GM18867 (cell line): ENCODE data around the gene BST1.

Source experiments
- ATAC-seq: cut with Tn5 transposase; IDR thresholded peaks from one replicate; pipeline ENCODE4 v1.9.1; 2021; ENCODE audit warnings: mild to moderate bottlenecking, moderate library complexity; ENCODE audit not compliant: unreplicated experiment

The BST1 gene

GRCh38 chr4:15676039-15676438, 26.8 kb upstream of the BST1 start:
- ATAC-seq, result no peak

DNA sequence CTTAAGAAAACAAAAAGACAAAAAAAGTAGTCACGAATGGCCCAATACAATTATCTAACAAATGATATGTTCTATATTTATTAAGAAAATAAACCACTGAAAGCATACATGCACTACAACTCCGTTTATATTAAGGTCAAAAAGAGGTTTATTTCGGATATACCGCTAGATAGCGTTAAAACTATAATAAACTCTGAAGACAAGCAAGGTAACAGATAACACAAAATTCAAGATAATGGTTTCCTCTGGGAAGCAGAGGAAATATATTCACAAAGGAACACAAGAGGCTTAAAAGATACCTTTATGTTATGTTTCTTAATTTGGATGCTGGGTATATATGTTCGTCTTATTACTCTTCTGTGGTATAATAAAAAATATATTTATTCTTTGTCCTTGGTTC, 26.0 kb upstream of the BST1 start:
- no peak for ATAC-seq

DNA sequence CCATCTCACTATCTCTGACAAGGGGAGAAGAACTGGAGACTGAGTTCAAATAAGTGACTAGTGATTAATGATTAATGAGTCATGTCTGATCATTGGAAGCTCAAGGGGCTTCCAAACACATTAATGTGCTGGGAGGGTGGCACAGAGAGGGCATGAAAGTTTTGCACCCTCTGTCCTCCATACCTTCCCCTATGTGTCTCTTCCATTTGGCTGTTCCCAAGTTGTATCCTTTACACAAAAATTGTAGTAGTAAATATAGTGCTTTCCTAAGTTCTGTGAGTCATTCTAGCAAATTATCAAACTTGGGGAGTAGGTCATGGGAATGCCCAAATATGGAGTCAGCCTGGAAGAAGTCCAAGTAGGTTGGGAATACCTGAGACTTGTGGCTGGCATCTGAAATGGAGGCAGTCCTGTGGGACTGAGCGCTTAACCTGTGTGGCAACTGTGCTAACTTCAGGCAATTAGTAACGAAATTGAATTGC, 25.3 kb upstream of the BST1 start:
- no peak for ATAC-seq

- ATAC-seq, result no peak
Measured at GRCh38 chr4:15681067-15681371, 21.8 kb upstream of the BST1 start.

DNA sequence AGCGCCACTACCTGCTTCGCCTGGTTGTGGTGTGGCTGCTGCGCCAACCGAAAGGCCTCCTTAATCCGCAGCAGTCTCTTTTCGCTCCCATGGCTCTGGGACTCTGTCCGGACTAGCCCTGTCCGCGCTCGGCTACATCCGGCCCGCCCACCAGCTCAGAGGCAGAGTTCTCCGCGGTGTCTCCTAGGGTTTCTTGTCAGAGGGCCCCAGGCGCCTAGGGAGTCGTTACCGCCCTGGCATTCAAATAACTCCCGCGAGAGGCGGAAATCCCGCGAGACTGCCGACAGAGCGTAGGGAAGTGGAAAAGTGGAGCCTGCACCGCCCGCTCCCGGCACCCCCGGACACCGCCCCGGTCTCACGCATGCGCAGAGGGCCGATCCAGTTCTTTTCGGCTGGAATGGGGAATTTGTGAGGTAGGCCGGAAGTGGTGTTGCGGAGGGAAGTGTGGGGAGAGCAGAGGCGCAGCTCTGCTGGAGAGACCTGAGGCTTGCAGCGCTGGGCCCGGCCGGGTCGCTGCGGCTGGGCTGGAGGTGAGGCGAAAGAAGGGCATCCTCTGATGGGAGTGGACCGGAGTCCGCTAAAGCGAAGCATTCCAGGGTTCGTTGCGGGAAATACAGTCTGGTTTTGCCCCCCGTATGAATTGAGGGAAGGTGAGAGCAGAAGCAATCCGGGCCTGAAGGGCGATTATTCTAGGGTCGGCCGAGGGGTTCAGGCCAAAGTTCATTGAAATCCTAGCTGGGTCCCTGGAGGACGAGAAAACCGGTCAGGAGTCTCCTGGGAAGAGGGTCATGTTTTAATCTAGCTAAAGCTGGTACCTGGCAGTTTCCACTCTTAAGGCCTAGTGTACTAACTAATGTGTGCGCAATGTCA, 21.3 kb upstream of the BST1 start, which contains the start of gene FAM200B:
FAM200B (plus strand) TSS at position 456 of the 870 bp plus-strand sequence. CDS start 5,151 bp downstream, outside the sequence.
- ATAC-seq, result peak; percentile 93

- ATAC-seq, result peak; percentile 8
Measured at GRCh38 chr4:15682242-15683142, 20.4 kb upstream of the BST1 start.

GRCh38 chr4:15683143-15683495, 19.7 kb upstream of the BST1 start:
- no peak for ATAC-seq

- ATAC-seq, result no peak
Measured at GRCh38 chr4:15684498-15684897, 18.4 kb upstream of the BST1 start.

- no peak for ATAC-seq
Measured at GRCh38 chr4:15688051-15688450, 14.8 kb upstream of the BST1 start.

GRCh38 chr4:15689540-15689939, 13.3 kb upstream of the BST1 start:
- ATAC-seq, result no peak

- no peak for ATAC-seq
Measured at GRCh38 chr4:15690020-15690809, 12.7 kb upstream of the BST1 start.

- ATAC-seq, result no peak
Measured at GRCh38 chr4:15691346-15692135, 11.3 kb upstream of the BST1 start.

GRCh38 chr4:15692602-15693001, 10.3 kb upstream of the BST1 start:
- no peak for ATAC-seq

- ATAC-seq, result no peak
Measured at GRCh38 chr4:15694431-15694830, 8.4 kb upstream of the BST1 start.

- ATAC-seq, result no peak
Measured at GRCh38 chr4:15695240-15695699, 7.6 kb upstream of the BST1 start.

DNA sequence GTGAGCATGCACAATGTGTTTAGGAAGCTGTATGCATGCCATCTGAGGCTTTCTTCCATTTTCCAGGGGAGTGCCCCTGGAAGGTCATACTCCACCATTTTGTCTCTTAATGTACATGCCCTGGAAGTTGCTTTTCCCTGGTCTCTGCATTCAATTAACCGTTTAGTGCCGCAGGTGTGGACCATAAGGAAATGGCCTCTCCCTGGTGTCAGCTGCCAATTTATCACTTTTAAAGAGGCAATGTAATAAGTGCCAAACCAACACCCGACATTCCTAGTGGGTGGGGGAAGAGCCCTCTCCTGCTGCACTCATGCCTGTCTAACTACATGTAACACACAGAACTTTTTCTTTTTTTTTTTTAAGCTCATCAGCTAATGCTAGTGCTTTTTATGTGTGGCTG, 7.1 kb upstream of the BST1 start:
- ATAC-seq, result no peak

DNA sequence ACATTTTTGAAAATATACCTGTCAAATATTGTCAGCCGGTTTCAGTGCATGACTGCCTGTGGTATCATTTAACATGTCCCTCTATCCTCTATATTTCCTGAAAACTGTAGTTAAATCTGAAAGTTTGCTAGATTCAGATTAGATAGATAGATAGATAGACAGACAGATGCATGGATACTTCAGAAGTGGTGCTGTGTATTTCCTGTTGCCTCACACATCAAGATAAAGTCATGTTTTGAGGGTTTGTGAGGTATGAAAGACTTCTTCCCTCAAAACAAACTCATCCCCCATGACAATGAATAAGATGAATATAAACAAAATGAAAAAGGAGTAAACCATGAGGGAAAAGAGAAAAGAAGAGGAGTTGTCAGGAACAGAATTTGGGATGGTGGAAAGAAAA, 6.0 kb upstream of the BST1 start:
- ATAC-seq, result no peak

DNA sequence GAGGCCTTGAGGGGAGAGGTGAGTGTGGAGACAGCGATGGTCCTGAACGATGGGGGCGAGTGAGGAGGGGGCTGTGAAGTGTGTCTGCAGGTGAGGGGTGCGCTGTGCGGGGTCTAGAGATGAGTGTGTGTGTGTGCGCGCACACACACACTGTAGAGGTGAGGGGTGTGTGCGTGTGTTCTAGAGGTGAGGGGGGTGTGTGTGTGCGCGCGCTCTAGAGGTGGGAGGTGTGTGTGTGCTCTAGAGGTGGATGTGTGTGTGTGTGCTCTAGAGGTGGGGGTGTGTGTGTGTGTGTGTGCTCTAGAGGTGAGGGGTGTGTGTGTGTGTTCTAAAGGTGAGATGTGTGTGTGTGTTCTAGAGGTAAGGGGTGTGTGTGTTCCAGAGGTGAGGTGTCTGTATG, 574 bp downstream of the BST1 start:
- ATAC-seq, result no peak

GRCh38 chr4:15704129-15704528, 1.3 kb downstream of the BST1 start:
- no peak for ATAC-seq
